ENCODE data around the gene STAU1.

STAU1 gene

DNA sequence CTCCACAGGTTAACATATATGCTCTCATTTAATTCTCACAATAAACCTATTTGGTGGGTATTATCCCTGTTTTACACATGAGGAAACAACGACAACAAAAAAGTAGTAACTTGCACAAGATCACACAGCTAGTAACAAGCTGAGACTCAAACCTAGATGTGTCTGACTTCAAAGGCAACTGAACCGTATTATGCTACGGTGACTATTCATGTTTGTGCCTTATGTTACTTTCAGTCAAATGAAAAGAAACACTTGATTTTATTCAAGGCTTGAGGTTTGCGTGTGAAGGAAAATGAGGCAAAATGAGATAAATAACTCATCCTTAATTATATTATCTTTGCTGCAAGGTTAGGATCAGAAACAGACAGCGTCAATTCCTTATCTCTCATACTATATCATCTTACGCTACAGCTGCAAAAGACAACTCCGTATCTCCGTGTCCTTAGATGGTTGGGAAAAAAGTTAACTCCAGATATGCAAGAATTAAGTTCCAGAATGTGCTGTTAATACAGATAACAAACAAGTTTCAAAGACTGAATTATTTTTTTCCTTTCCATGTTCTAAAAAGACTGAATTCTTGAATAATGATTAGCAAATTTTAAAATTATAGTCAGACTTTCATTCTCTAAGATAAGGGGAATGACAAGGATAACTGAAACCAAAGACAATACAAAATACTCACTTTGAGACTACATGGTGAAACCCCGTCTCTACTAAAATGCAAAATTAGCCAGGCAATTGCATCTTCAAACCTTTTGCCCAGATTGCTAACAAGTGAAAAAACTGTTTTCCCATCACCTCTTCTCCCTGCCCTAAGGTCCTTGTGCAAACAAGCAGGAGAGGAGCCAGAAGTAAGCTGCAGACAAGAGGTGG, 27.8 kb downstream of the STAU1 start:
- H3K36me3 ChIP-seq (ENCODE audit: insufficient read depth, low read length) = peaks cover 11% of the 10 kb centered on the region

DNA sequence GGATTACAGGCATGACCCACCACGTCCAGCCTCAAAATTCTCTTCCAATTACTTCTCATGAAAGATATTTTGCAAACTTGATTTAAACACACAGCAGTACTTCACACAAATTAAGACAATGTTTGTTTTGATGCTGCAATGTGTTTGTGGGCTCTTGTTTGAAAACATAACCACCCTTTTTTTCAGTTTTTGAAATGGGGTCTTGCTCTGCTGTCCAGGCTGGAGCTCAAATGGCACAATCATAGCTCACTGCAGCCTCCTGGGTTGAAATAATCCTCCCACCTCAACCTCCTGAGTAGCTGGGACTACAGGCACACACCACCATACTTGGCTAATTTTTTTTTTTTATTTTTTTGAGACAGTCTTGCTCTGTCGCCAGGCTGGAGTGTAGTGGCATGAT, 31.0 kb downstream of the STAU1 start:
- Histone ChIP-seq H3K4me2 (ENCODE audit: low read length) (no peak overlapping the region), H3K36me3 (ENCODE audit: insufficient read depth, low read length) (peaks cover 5% of the 10 kb centered on the region), H3K9me3 (replicated peaks; ENCODE audit: low read length) (no peaks in the 10 kb centered on the region), H3K27me3 (ENCODE audit: control insufficient read depth, insufficient read depth, low read length) (no peaks in the 10 kb centered on the region), H3K9ac (ENCODE audit: low read depth, low read length) (no peak overlapping the region), H3K4me3 (ENCODE audit: low read length) (no peak overlapping the region), H3K4me1 (ENCODE audit: control insufficient read depth, insufficient read depth, low read length) (no peaks in the 10 kb centered on the region)

More for the DNA sequence above, 27.8 kb downstream of the STAU1 start:
- Histone ChIP-seq H3K4me1 (ENCODE audit: control insufficient read depth, insufficient read depth, low read length) (no peaks in the 10 kb centered on the region), H3K27me3 (ENCODE audit: control insufficient read depth, insufficient read depth, low read length) (no peaks in the 10 kb centered on the region), H3K4me2 (ENCODE audit: low read length) (no peak overlapping the region), H3K9me3 (replicated peaks; ENCODE audit: low read length) (no peaks in the 10 kb centered on the region), H3K4me3 (ENCODE audit: low read length) (no peak overlapping the region), H3K9ac (ENCODE audit: low read depth, low read length) (no peak overlapping the region)

DNA sequence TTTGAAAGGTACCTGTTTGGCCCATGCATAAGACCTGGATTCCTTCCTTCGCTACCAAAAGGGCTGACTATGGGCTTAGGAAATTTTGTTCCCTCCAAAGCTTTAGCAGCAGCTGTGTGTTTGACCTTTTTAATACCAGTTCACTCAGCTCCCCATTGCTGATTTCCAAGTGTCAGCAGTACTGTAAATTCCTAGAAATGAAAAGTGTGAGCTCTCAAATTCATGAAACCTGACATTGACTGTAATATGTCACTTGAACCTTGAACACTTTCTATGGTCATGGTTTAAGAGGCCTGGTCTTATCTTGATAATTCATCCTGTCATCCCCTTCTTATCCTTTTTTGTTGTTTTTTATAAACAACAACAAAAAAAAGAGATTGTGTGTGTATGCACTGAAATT, 31.7 kb downstream of the STAU1 start:
- Histone ChIP-seq H3K4me3 (ENCODE audit: low read length) (no peak overlapping the region), H3K27me3 (ENCODE audit: control insufficient read depth, insufficient read depth, low read length) (no peaks in the 10 kb centered on the region)

DNA sequence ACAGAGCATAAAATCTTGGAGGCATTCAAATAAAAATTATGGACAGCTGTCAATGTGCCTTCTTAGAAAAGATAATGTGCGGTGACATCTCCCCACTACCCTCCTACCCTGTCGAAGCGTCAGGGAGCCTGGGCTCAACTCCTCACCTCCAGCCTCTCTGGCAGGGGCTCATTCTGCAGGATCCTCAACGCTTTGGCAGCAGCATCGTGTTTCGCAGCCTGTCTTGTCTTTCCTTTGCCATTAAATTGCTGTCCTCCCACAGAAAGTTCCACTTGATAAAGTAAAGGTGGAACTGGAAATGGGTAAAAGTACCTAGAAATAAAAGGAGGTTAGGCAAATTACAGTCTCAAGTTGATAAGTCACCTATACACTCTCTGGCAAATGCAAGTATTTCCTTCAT, 36.7 kb downstream of the STAU1 start:
- no peaks in the 10 kb centered on the region for H3K27me3 ChIP-seq (ENCODE audit: control insufficient read depth, insufficient read depth, low read length)
- H3K9ac ChIP-seq (ENCODE audit: low read depth, low read length) = no peak overlapping the region

More for the DNA sequence above, 31.7 kb downstream of the STAU1 start:
- no peak overlapping the region for H3K4me2 ChIP-seq (ENCODE audit: low read length)
- H3K9me3 ChIP-seq (replicated peaks; ENCODE audit: low read length) = no peaks in the 10 kb centered on the region
- no peak overlapping the region for H3K9ac ChIP-seq (ENCODE audit: low read depth, low read length)
- peaks cover 7% of the 10 kb centered on the region for H3K36me3 ChIP-seq (ENCODE audit: insufficient read depth, low read length)
- H3K4me1 ChIP-seq (ENCODE audit: control insufficient read depth, insufficient read depth, low read length) = no peaks in the 10 kb centered on the region

DNA sequence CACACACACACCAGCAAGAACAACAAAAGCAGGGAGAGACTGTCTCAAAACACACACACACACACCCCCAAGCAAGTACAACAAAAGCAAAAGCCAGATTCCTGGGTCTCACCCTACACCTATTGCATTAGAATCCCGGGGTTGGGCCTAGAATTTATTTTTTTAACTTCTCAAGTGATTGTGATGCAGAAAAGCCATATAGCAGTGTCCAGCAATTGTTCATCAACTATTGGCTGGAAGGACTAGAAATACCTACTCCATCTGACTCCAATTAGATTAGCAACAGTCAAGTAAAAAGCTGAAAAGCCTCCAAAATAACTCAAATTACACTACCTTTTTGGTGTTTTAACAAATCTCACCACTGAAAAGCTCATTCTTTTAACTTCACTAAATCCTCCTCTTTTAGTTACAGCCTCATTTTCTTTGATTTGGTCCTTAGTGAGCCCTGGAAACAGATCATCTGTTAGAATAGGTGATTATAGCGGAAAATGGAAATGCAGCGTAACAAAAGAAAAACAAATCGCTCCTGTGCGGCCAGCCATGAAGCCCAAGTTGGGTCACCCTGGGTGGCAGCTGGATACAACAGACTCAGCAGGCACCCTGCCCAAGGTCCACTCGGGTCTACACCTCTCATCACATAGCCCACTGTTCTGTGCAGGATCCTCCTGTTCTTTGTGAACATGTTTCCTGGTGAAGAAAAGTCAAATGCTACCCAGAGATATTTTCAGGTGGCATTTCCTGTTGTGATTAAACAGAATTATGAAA, 38.7 kb downstream of the STAU1 start:
- Histone ChIP-seq H3K4me2 (ENCODE audit: low read length) (no peak overlapping the region), H3K4me3 (ENCODE audit: low read length) (no peak overlapping the region), H3K9me3 (replicated peaks; ENCODE audit: low read length) (no peaks in the 10 kb centered on the region), H3K36me3 (ENCODE audit: insufficient read depth, low read length) (peaks cover 34% of the 10 kb centered on the region), H3K9ac (ENCODE audit: low read depth, low read length) (no peak overlapping the region), H3K4me1 (ENCODE audit: control insufficient read depth, insufficient read depth, low read length) (no peaks in the 10 kb centered on the region), H3K27me3 (ENCODE audit: control insufficient read depth, insufficient read depth, low read length) (no peaks in the 10 kb centered on the region)

More for the DNA sequence above, 36.7 kb downstream of the STAU1 start:
- H3K4me1 ChIP-seq (ENCODE audit: control insufficient read depth, insufficient read depth, low read length) = no peaks in the 10 kb centered on the region
- H3K4me3 ChIP-seq (ENCODE audit: low read length) = no peak overlapping the region
- H3K4me2 ChIP-seq (ENCODE audit: low read length) = no peak overlapping the region
- no peaks in the 10 kb centered on the region for H3K9me3 ChIP-seq (replicated peaks; ENCODE audit: low read length)
- H3K36me3 ChIP-seq (ENCODE audit: insufficient read depth, low read length) = peaks cover 34% of the 10 kb centered on the region

DNA sequence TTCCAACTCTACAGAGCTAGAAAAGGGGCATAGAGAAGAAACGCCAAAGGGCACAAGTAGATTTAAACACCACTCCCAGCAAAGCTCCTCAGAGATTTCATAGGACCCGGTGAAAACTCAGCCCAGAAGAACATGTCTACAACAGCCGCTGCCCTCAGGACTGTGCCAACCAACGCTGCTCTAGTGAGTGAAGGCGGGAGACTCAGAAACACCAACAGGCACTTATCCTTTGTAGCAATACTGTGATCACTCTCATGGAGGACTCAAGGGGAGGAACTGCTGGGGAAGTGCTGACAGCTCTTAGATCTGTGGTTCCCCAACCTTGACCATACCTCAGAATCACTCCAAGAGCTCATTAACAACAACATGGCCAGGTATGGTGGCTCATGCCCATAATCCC, 39.5 kb downstream of the STAU1 start:
- Histone ChIP-seq H3K36me3 (ENCODE audit: insufficient read depth, low read length) (peaks cover 41% of the 10 kb centered on the region), H3K9me3 (replicated peaks; ENCODE audit: low read length) (no peaks in the 10 kb centered on the region), H3K27me3 (ENCODE audit: control insufficient read depth, insufficient read depth, low read length) (no peaks in the 10 kb centered on the region), H3K4me3 (ENCODE audit: low read length) (no peak overlapping the region), H3K4me2 (ENCODE audit: low read length) (no peak overlapping the region), H3K4me1 (ENCODE audit: control insufficient read depth, insufficient read depth, low read length) (no peaks in the 10 kb centered on the region), H3K9ac (ENCODE audit: low read depth, low read length) (no peak overlapping the region)

DNA sequence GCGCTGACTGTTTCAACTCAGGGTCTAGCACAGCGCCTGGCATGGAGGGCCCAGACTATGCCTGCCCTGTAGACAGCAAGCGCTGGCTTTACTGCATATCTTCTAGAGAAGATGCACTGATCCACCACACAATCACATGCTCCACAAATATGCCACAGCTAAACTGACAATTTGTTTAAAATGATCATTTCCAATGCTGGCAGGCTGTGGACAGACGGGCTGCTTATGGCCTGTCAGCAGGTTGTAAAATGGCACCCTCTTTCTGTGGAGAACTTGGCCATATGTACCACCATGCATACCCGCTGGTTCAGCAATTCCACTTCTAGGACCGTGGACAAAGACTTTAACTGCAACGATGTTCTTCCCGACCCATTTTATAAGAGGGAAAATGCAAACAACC, 40.8 kb downstream of the STAU1 start:
- Histone ChIP-seq H3K9me3 (replicated peaks; ENCODE audit: low read length) (no peaks in the 10 kb centered on the region), H3K36me3 (ENCODE audit: insufficient read depth, low read length) (peaks cover 50% of the 10 kb centered on the region), H3K9ac (ENCODE audit: low read depth, low read length) (no peak overlapping the region), H3K4me2 (ENCODE audit: low read length) (no peak overlapping the region), H3K4me1 (ENCODE audit: control insufficient read depth, insufficient read depth, low read length) (no peaks in the 10 kb centered on the region), H3K27me3 (ENCODE audit: control insufficient read depth, insufficient read depth, low read length) (no peaks in the 10 kb centered on the region), H3K4me3 (ENCODE audit: low read length) (no peak overlapping the region)

DNA sequence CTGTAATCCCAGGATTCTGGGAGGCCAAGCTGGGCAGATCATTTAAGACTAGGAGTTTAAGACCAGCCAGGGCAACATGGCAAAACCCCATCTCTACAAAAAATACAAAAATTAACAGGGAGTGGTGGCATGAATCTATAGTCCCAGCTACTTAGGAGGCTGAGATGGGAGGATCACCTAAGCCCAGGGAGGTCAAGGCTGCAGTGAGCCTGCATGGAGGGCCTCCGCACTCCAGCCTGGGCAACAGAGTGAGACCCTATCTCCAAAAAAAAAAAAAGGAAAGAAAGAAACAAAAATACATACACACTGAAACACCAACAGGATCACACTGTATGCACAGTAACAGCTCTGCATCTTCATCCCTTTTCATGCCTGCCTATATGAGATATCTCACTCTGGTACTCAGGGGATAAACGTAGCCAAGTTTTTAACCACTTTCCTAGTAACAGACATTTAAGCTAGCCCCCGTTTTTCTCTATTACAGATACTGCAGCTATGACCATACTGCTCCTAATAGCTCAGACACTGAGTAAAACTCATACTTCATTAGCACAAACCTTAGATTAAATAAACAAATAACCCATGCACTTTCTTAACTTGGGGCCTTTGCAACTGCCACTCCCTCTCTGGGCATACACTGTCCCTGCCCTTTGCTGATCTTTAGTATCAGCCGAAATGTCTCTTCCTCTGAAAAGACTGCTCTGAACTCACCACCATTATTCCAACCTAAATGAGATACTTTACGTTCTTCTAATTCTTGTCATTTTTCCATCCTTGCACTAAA, 41.5 kb downstream of the STAU1 start:
- Histone ChIP-seq H3K4me2 (ENCODE audit: low read length) (no peak overlapping the region), H3K4me1 (ENCODE audit: control insufficient read depth, insufficient read depth, low read length) (no peaks in the 10 kb centered on the region), H3K27me3 (ENCODE audit: control insufficient read depth, insufficient read depth, low read length) (no peaks in the 10 kb centered on the region), H3K9me3 (replicated peaks; ENCODE audit: low read length) (no peaks in the 10 kb centered on the region), H3K36me3 (ENCODE audit: insufficient read depth, low read length) (peaks cover 49% of the 10 kb centered on the region), H3K9ac (ENCODE audit: low read depth, low read length) (no peak overlapping the region), H3K4me3 (ENCODE audit: low read length) (no peak overlapping the region)

DNA sequence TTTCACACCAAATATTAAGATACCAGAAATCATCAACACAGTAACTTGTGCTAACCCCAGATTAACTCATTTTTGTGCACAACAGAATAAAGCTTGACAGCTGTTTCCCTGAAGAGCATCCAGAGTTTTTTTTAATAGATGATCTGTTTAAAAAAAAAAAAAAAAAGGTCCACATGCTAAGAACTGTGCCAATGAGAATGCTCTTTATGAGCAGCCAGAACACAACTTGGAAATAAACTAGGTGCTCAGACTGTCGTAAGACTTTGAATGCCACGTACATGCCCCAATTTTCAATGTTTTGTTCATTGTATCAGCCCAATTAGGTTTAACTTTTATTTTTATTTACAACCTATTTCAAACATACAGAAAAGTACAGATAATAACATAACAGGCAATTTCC, 47.3 kb downstream of the STAU1 start:
- peaks cover 27% of the 10 kb centered on the region for H3K36me3 ChIP-seq (ENCODE audit: insufficient read depth, low read length)
- H3K9me3 ChIP-seq (replicated peaks; ENCODE audit: low read length) = no peaks in the 10 kb centered on the region
- no peak overlapping the region for H3K4me3 ChIP-seq (ENCODE audit: low read length)
- H3K4me2 ChIP-seq (ENCODE audit: low read length) = peak overlapping the region; percentile 27
- H3K27me3 ChIP-seq (ENCODE audit: control insufficient read depth, insufficient read depth, low read length) = no peaks in the 10 kb centered on the region
- H3K9ac ChIP-seq (ENCODE audit: low read depth, low read length) = no peak overlapping the region
- H3K4me1 ChIP-seq (ENCODE audit: control insufficient read depth, insufficient read depth, low read length) = no peaks in the 10 kb centered on the region

DNA sequence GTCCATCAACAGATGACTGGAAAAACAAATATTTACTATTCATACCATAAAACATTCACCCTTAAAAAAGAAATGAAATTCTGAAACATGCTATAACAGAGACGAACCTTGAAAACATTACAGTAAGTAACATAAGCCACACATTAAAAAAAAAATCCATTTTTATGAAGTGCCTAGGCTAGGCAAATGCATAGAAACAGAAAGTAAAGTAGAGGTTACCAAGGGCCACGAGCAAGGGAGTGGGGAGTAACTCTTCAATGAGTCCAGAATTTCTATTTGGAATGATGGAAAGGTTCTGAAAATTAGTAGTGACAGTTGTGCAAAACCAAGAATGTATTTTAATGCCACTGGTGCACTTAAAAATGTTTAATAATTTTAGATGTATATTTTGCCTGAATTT, 47.7 kb downstream of the STAU1 start:
- H3K9ac ChIP-seq (ENCODE audit: low read depth, low read length) = no peak overlapping the region

DNA sequence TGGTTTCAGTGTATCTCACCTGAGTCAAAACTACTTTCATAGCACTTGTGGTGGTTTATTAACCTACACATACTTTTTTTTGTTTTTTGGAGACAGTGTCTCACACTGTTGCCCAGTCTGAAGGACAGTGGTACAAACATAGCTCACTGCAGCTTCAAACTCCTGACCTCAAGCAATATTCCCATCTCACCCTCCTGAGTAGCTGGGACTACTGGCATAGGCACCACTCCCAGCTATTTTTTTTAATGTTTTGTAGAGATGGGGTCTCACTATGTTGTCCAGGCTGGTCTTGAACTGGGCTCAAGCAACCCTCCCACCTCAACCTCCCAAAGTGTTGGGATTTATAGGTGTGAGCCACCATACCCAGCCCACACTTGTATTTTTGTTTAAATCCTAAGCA, 49.7 kb downstream of the STAU1 start:
- no peak overlapping the region for H3K4me2 ChIP-seq (ENCODE audit: low read length)
- H3K27me3 ChIP-seq (ENCODE audit: control insufficient read depth, insufficient read depth, low read length) = no peaks in the 10 kb centered on the region
- no peak overlapping the region for H3K9ac ChIP-seq (ENCODE audit: low read depth, low read length)
- H3K9me3 ChIP-seq (replicated peaks; ENCODE audit: low read length) = no peaks in the 10 kb centered on the region
- no peaks in the 10 kb centered on the region for H3K4me1 ChIP-seq (ENCODE audit: control insufficient read depth, insufficient read depth, low read length)
- H3K4me3 ChIP-seq (ENCODE audit: low read length) = no peak overlapping the region
- H3K36me3 ChIP-seq (ENCODE audit: insufficient read depth, low read length) = peaks cover 21% of the 10 kb centered on the region

More for the DNA sequence above, 47.7 kb downstream of the STAU1 start:
- H3K4me1 ChIP-seq (ENCODE audit: control insufficient read depth, insufficient read depth, low read length) = no peaks in the 10 kb centered on the region
- H3K4me2 ChIP-seq (ENCODE audit: low read length) = peak overlapping the region; percentile 27
- H3K4me3 ChIP-seq (ENCODE audit: low read length) = no peak overlapping the region
- no peaks in the 10 kb centered on the region for H3K9me3 ChIP-seq (replicated peaks; ENCODE audit: low read length)
- no peaks in the 10 kb centered on the region for H3K27me3 ChIP-seq (ENCODE audit: control insufficient read depth, insufficient read depth, low read length)
- peaks cover 27% of the 10 kb centered on the region for H3K36me3 ChIP-seq (ENCODE audit: insufficient read depth, low read length)

Data from skeletal muscle satellite cell (primary cell).